Measurements from ENCODE around the gene WARS2.

WARS2 gene

DNA sequence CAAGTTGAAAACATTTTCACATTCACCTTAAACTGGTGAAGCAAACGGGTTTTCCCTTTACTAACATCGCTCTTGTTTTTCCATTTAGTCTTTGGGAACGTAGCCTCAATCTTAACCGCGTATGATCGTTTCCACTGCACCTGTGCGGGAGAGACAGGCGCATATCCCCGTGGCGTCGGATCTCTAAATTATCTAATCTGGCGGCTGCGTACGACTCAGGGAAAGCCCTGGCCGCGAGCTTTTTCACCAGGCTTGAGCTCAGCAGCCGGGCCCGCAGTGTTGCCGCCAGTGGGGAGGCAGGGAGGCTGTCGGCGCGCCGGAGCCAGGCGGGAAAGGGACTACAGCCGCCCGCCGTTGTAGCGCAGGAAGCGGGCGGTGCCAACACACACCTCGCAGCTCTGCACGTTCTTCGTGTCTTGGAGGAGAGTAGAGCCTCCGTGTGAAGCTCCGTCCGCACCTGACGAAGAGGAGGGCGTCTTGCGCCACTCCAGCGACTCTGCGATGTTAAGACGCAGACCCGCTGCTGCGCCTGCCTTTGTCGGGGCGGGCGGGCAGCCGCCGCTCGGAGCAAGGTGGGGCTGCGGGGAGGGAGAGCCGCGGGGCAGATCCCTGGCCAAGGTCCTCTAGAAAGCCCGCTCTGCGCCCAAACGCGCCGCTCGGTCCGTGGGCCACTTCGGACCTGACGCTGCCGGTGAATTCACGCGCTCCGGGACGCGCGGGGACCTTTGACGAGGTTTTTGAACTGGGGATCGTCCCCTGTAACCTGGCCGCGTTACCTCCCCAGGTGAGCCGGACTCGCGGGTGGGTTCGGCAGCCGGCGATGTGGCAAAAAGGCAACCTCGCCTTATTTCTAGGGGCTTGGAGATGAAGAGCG, 133.8 kb downstream of the WARS2 start:
- TF ChIP-seq ZFX (IDR thresholded peaks at IDR 0.05), result no peak
- TF ChIP-seq, protein P1, sequence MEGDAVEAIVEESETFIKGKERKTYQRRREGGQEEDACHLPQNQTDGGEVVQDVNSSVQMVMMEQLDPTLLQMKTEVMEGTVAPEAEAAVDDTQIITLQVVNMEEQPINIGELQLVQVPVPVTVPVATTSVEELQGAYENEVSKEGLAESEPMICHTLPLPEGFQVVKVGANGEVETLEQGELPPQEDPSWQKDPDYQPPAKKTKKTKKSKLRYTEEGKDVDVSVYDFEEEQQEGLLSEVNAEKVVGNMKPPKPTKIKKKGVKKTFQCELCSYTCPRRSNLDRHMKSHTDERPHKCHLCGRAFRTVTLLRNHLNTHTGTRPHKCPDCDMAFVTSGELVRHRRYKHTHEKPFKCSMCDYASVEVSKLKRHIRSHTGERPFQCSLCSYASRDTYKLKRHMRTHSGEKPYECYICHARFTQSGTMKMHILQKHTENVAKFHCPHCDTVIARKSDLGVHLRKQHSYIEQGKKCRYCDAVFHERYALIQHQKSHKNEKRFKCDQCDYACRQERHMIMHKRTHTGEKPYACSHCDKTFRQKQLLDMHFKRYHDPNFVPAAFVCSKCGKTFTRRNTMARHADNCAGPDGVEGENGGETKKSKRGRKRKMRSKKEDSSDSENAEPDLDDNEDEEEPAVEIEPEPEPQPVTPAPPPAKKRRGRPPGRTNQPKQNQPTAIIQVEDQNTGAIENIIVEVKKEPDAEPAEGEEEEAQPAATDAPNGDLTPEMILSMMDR (conservative IDR thresholded peaks at IDR 0.05), result no peak
- H3K27ac ChIP-seq, result no peak overlapping the region

- H3K27ac ChIP-seq, result no peak overlapping the region
- TF ChIP-seq, protein P1 (conservative IDR thresholded peaks at IDR 0.05), result no peak
- no peak for TF ChIP-seq ZFX (IDR thresholded peaks at IDR 0.05)
These were observed 134.6 kb downstream of the WARS2 start for GRCh38 chr1:119005724-119006405.

DNA sequence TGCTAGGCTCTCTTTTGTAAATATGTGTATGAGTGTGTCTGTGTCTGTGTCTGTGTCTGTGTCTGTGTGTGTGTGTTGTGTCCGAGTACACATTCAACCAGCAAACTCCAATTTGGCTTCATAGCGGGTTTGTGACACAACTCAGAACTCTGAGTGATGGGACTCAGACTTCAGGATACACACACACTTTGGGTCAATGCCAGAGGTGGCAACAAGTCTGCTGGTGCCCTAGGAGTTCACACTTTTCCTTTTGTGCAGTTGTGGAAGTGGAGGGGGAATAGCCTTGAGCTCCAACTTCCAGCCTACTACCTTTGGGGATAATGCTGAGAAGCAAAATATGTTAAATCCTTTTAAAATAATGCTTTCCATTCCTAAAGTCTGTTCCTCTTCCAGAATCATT, 135.7 kb downstream of the WARS2 start:
- no peak overlapping the region for H3K27ac ChIP-seq
- TF ChIP-seq, protein P1 (conservative IDR thresholded peaks at IDR 0.05), result no peak
- TF ChIP-seq ZFX (IDR thresholded peaks at IDR 0.05), result no peak

DNA sequence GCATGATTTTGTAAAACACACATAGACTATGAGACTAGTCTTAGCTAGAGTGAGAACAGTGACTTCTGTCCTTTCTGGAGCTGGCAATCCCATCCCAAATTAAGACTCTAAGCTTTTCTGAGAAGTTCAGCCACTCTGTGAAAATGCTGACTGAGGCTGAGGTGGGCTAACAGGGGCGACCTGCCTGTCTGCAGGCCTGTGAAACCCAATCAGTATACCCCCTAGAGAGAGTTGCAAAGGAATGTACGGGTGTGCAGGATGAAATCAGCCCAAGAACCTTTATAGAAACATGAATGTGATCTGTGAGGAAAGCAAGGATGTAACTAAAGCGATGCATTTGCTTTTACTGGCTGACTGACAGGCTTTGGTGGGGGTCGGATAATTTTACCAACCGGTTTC, 136.3 kb downstream of the WARS2 start:
- no peak for TF ChIP-seq ZFX (IDR thresholded peaks at IDR 0.05)
- TF ChIP-seq, protein P1 (conservative IDR thresholded peaks at IDR 0.05), result no peak
- no peak overlapping the region for H3K27ac ChIP-seq

DNA sequence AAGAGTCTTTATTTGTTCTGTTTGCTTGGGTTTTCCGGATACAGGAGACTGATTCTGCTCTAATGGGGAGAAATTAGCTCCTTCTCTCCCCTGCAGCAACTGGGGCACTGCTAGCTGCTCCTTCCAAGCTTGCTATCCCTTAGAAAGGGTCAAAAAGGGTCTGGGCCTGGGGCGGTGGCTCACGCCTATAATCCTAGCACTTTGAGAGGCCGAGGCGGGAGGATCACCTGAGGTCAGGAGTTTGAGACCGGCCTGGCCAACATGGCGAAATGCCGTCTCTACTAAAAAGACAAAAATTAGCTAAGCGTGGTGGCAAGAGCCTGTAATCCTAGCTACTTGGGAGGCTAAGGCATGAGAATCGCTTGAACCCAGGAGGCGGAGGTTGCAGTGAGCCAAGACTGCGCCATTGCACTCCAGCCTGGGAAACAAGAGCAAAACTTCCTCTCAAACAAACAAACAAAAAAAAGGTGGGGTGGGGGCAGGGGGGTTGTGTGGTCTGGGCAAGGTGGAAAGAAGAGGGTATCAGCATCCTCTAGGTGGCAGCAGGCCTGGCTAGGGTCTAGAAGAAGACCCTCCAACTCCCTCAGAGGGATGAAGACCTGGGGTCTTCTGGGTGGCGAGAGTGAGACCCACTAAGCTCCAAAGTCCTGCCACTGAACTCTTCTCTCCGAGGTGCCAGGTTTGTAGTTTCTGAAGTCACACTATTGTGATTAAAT, 136.9 kb downstream of the WARS2 start:
- TF ChIP-seq ZFX (IDR thresholded peaks at IDR 0.05), result no peak
- TF ChIP-seq, protein P1 (conservative IDR thresholded peaks at IDR 0.05), result no peak
- H3K27ac ChIP-seq, result no peak overlapping the region

DNA sequence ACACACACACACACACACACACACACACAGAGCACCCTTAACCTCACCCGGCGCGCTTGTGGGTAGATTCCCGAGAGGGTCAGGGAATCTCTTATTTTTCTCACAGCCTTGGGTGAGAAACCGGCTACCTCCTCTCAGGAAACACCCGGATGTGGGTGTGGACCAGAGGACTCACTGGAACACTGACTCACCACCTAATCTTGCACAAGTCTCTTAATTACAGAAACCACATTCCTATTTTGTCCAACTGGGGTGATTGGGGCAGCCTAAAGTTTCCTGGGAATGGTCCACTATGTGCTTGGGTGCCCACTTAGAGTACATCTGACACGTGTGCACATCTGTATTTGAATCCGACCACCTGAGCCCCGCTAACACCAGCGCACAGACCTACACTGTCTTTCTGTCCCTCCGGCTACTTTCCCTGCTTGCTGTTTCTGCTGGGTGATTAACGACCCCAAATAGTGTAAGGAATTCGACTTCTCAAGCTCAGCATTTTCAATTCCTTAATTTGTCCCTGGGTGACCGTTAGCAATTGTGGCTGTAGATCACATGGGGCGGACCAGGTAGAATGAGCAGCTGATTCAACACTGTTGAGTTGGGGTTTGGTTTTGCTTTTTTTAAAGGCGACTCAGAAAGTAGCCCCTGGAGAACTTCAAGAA, 138.3 kb downstream of the WARS2 start:
- H3K27ac ChIP-seq, result no peak overlapping the region

More for the DNA sequence above, 138.3 kb downstream of the WARS2 start:
- TF ChIP-seq, protein P1 (conservative IDR thresholded peaks at IDR 0.05), result no peak
- no peak for TF ChIP-seq ZFX (IDR thresholded peaks at IDR 0.05)
